GM12864 (cell line): ENCODE data around the gene NAA25.

Experiments used
- DNase-seq: peaks from one replicate; pipeline ENCODE4 v3.0.0-alpha.2; 2011; ENCODE audit warnings: low read depth
- H3K4me3 ChIP-seq: 2 replicates; pipeline ENCODE4 v1.5.1; 2011; ENCODE audit warnings: mild to moderate bottlenecking, low read depth, low read length, control low read depth
- CTCF ChIP-seq: IDR thresholded peaks from 2 replicates; pipeline ENCODE4 v1.5.1; 2011; ENCODE audit warnings: low read depth, mild to moderate bottlenecking, moderate library complexity, low read length, control low read depth, inconsistent platforms; ENCODE audit errors: missing control alignments

The NAA25 gene

GRCh38 chr12:111984820-111985219, 123.8 kb downstream of the NAA25 start:
- TF ChIP-seq CTCF = no peak
- no peak overlapping the region for H3K4me3 ChIP-seq
- no peak for DNase-seq

GRCh38 chr12:111981987-111982386, 126.6 kb downstream of the NAA25 start:
- no peak for DNase-seq
- no peak for TF ChIP-seq CTCF
- no peak overlapping the region for H3K4me3 ChIP-seq

GRCh38 chr12:111980598-111980997, 128.0 kb downstream of the NAA25 start:
- no peak for DNase-seq
- TF ChIP-seq CTCF = no peak
- no peak overlapping the region for H3K4me3 ChIP-seq

- no peak overlapping the region for H3K4me3 ChIP-seq
- no peak for TF ChIP-seq CTCF
- no peak for DNase-seq
Observed at GRCh38 chr12:111978545-111978944, 130.0 kb downstream of the NAA25 start.

- no peak for TF ChIP-seq CTCF
- no peak overlapping the region for H3K4me3 ChIP-seq
- DNase-seq = no peak
Observed at GRCh38 chr12:111976860-111977259, 131.7 kb downstream of the NAA25 start.
